NAMALWA (cell line): ENCODE measurements around the gene MAGI1.
"Not testable (repeated sequence)": the region's sequence is repeated elsewhere in the genome, so short reads cannot be mapped to it uniquely, and the experiment has no call there.

ENCODE experiments used
- DNase-seq: peaks from one replicate; pipeline ENCODE4 v3.0.0-alpha.2; 2015; ENCODE audit warnings: low spot score

Gene MAGI1

DNA sequence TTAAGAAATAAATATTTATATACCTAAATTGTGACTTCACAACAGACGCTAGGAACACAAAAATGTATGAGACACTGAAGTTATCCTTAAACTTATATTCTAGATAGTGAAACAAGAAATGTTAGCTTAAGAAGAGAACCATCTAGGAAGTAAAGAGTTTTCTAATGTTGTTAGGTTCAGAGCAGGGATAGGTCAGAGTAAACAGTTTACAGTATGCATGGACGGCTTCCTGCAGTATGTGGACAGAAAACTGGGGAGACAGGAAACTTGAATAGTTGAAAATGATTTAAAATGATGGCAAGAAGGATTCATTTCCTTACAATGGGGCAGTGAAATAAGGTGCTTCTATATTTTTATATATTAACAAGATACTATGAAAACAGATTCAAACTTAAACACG is 449.8 kb downstream of the MAGI1 start:
- no peak for DNase-seq

- no peak for DNase-seq
These were observed 450.9 kb downstream of the MAGI1 start for GRCh38 chr3:65587650-65588439.

- DNase-seq, result no peak
These were observed 453.8 kb downstream of the MAGI1 start for GRCh38 chr3:65584913-65585312.

DNA sequence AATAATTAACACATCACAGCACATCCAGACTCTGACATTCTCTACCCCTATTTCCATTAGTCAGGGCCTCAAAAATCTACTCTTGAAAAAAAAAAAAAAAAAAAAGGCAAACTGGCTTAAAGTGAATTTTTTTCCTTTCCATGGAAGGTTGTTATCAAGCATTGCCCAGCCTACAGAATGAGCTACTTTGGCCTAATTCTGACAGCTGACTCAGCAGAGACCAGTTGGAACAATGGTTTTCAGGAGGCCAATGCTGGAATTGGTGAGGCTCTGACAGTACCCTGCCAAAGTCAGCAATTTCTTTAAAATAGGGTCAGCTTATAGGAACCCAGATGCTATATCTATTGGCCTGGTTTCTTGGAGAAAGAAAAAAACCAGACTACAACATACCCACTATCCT is 454.7 kb downstream of the MAGI1 start:
- DNase-seq, result no peak

- no peak for DNase-seq
These were observed 455.5 kb downstream of the MAGI1 start for GRCh38 chr3:65583188-65583587.

- DNase-seq, result no peak
These were observed 456.6 kb downstream of the MAGI1 start for GRCh38 chr3:65582012-65582717.

GRCh38 chr3:65581313-65581712 is 457.4 kb downstream of the MAGI1 start:
- DNase-seq, result no peak

- DNase-seq, result no peak
These were observed 459.9 kb downstream of the MAGI1 start for GRCh38 chr3:65578861-65579260.

DNA sequence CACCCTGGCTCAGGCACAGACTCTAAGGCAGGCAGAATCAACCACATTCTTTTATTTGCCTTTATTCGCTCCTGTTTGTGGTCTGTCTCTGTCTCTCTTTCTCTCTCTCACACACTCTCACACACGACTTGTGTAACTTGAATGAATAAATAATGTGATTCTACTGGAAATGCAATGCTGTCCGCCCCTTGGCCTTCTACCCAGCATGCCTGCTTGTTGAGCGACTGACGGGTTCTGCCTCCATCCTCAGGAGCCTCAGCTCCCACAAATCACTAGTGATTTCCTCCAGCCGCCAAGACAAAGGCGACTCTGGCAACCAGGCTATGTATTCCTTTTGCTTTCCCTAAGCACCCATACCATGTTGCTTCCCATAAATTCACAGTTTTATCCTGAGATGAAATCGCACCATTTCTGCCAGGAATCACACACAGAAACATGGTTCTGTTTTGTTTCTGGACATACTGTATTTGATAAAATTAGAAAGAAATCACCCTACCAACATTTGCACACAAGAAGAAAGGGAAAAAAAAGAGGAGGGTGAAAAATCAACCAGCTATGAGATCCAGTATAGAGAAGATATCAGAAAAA is 460.8 kb downstream of the MAGI1 start:
- DNase-seq, result no peak

DNA sequence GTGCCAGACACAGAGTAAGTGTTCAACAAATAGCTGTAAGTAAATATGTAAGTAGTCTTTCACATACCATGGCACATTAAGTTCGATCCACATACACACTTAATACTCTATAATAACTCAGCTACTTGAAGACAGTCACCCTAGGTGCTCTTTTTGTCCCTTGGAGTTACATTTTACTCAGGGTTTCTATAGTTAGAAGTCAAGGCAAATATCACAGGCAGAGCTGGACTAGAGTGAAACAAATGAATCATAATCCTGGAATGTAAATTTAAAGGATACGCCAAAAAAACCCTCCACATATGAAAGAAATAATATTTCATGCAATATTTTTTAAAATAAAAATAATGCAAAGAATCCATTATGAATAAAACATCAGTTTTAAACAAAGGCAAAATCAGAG is 461.8 kb downstream of the MAGI1 start:
- no peak for DNase-seq

DNA sequence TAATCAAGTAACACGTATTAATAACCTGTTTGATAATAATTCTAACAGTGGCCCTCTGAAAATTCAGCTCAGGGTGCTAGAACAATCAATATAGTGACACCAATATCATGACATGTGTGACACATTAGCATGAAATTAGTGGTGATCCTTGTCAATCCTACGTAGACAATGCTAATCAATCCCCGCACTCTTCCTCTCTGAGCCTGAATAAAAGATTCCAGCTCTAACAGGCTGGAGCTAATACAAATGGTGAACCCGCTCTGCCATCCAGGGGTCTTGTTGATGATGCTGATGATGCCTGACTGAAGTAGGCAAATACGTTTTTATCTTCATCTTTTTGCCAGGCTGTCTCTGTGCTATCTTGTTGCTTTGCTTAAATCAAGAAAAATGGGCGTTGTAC is 462.5 kb downstream of the MAGI1 start:
- DNase-seq, result no peak

DNA sequence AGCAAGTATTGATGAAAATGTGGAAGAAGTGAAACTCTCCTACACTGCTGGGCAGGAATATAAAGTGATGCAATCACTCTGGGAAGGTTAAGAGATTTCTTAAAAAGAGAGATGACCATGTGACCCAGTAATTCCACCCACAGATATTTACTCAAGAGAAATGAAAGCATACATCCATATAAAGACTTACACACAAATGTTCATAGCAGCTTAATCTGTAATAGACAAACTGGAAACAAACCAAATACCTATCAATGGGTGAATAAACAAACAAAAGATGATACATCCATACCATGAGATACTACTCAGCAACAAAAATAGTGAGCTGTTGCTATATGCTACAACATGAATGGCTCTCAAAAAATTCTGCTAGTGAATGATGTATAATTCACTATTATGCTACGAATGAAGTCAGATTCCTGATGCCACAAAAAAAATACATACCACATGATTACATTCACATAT is 463.3 kb downstream of the MAGI1 start:
- no peak for DNase-seq

GRCh38 chr3:65573548-65574116 is 465.1 kb downstream of the MAGI1 start:
- no peak for DNase-seq

DNA sequence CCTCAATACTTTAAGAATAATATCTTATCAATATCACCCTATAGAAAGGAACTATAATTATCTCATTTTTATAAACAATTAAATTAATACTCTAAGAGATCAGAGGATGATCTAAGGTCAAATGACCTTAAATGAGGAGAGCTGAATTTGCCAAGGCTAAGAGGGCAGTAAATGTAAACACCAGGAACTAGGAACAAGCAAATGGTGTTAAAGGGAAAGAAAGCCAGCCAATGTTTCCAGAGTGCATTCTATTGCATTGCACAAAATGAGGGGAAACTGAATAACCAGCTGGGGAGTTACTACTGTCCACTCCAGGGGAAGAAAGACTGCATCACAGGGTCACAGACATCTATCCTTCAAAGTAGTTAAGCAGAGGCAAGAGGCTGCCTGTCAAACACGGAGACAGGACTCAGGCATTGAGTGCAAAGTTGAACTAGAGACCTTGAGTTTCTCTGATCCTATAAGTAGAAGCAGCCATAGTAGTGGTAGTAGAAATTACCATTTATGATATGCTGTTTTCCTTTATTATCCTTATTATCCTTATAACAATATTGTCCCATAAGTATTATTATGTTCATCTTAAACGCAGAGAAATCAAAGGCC is 466.4 kb downstream of the MAGI1 start:
- no peak for DNase-seq

- DNase-seq, result no peak
These were observed 468.8 kb downstream of the MAGI1 start for GRCh38 chr3:65569845-65570405.

- DNase-seq, result no peak
These were observed 469.6 kb downstream of the MAGI1 start for GRCh38 chr3:65569129-65569528.

- DNase-seq, result no peak
These were observed 470.2 kb downstream of the MAGI1 start for GRCh38 chr3:65568497-65568896.

- DNase-seq, result not testable (repeated sequence)
These were observed 473.0 kb downstream of the MAGI1 start for GRCh38 chr3:65565744-65566143.

DNA sequence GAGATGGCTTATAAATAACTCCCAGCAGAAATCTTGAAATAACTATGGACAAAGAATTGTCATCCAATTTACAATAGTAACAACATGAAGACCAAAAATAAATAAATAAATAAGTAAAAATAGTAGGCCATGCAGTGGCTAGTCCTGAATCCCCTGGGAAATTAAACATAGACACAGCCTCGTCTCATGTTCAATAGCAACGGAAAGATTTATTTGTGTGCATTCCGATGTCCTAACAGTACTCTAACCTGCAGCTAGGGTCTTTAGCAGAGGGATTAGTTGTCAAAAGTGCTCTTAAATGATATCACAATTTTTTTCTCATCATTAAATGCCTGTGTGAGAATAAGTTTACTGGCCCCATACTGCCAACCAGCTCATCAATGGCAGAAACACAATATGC is 474.2 kb downstream of the MAGI1 start:
- DNase-seq, result no peak

- DNase-seq, result no peak
These were observed 474.9 kb downstream of the MAGI1 start for GRCh38 chr3:65563861-65564260.

- DNase-seq, result no peak
These were observed 476.3 kb downstream of the MAGI1 start for GRCh38 chr3:65562447-65562846.

DNA sequence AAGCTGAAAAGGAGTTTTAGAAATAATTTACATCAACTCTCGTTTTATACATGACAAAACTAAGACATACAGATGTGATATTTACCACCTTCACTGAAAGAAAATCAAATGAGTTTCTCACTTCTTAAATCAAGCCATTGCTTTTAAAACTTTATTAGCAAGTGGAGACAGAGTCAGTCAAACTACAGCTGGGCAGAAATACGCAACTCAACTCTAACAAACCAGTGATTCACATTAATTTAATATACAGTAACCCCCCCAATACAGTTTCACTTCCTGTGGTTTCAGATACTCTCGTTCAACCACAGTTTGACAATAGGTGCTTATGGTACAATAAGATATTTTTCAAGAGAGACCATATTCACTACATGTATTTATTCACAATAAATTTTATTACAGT is 477.1 kb downstream of the MAGI1 start:
- no peak for DNase-seq
